Liver (tissue), 9 donors: ENCODE results near the gene CYFIP1. TPM values are rescaled to one million over a fixed set of nuclear protein-coding genes. Genes with fewer than 3 reads are reported as not detected.

Source experiments
- DNase-seq: peaks from one replicate; pipeline ENCODE4 v3.0.0-alpha.2; 2017; ENCODE audit warnings: low spot score
- H3K27ac ChIP-seq, 2 donors: one replicate each; pipeline ENCODE4 v1.7.0; 2013; ENCODE audit warnings: inconsistent platforms in 2 of 2, low read length in 2 of 2, control low read depth in 1 of 2, low read depth in 1 of 2, mild to moderate bottlenecking in 1 of 2
- H3K27me3 ChIP-seq, 4 donors: one replicate each; pipeline versions ENCODE4 v1.6.1 to v1.7.0; 2013; ENCODE audit warnings: low read length in 3 of 4, inconsistent platforms in 1 of 4, mild to moderate bottlenecking in 1 of 4, moderate library complexity in 1 of 4; ENCODE audit not compliant: control insufficient read depth in 4 of 4, insufficient read depth in 4 of 4
- H3K36me3 ChIP-seq, 4 donors: one replicate each; pipeline versions ENCODE4 v1.6.1 to v1.7.0; 2013; ENCODE audit warnings: low read length in 3 of 4, mild to moderate bottlenecking in 3 of 4, low read depth in 1 of 4, moderate library complexity in 1 of 4; ENCODE audit not compliant: control insufficient read depth in 4 of 4, insufficient read depth in 3 of 4
- H3K4me1 ChIP-seq, 4 donors: one replicate each; pipeline versions ENCODE4 v1.6.1 to v1.7.0; 2013; ENCODE audit warnings: low read length in 3 of 4, mild to moderate bottlenecking in 3 of 4, moderate library complexity in 1 of 4; ENCODE audit not compliant: control insufficient read depth in 4 of 4, insufficient read depth in 4 of 4
- H3K4me3 ChIP-seq, 3 donors: one replicate each; pipeline versions ENCODE4 v1.6.1 to v1.7.0; 2013; ENCODE audit warnings: low read length in 3 of 3, control low read depth in 1 of 3, low read depth in 1 of 3, mild to moderate bottlenecking in 1 of 3
- H3K9ac ChIP-seq, 2 donors: one replicate each; pipeline ENCODE4 v1.7.0; 2013; ENCODE audit warnings: low read length in 2 of 2, mild to moderate bottlenecking in 2 of 2, moderate library complexity in 2 of 2, control low read depth in 1 of 2, low read depth in 1 of 2
- H3K9me3 ChIP-seq, 4 donors: one replicate each; pipeline versions ENCODE4 v1.6.1 to v1.7.0; 2013; ENCODE audit warnings: low read length in 3 of 4; ENCODE audit not compliant: control insufficient read depth in 4 of 4
- ATF3 ChIP-seq: IDR thresholded peaks from 2 replicates; pipeline ENCODE4 v1.6.1; 2016; ENCODE audit warnings: antibody characterized with exemption
- EGR1 ChIP-seq, 2 donors: IDR thresholded peaks; 2 replicates each; pipeline ENCODE4 v1.6.1; 2016 to 2018; ENCODE audit warnings: antibody characterized with exemption in 2 of 2, low read depth in 2 of 2
- FOXA2 ChIP-seq: IDR thresholded peaks from 2 replicates; pipeline ENCODE4 v1.6.1; 2016; ENCODE audit warnings: antibody characterized with exemption
- HNF4A ChIP-seq, 2 donors: conservative IDR thresholded peaks; 2 replicates each; pipeline ENCODE4 v1.6.1; 2016; ENCODE audit warnings: antibody characterized with exemption in 2 of 2, mild to moderate bottlenecking in 2 of 2
- JUND ChIP-seq, 2 donors: IDR thresholded peaks; 2 replicates each; pipeline ENCODE4 v1.6.1; 2016; ENCODE audit warnings: antibody characterized with exemption in 2 of 2
- NR2F2 ChIP-seq: IDR thresholded peaks from 2 replicates; pipeline ENCODE4 v1.6.1; 2016; ENCODE audit warnings: antibody characterized with exemption
- RXRA ChIP-seq, 2 donors: IDR thresholded peaks; 2 replicates each; pipeline ENCODE4 v1.6.1; 2017 to 2018; ENCODE audit warnings: antibody characterized with exemption in 2 of 2, mild to moderate bottlenecking in 1 of 2
- TAF1 ChIP-seq: conservative IDR thresholded peaks from 2 replicates; pipeline ENCODE4 v1.6.1; 2016; ENCODE audit warnings: antibody characterized with exemption, mild to moderate bottlenecking
- YY1 ChIP-seq: IDR thresholded peaks from 2 replicates; pipeline ENCODE4 v1.6.1; 2016; ENCODE audit warnings: antibody characterized with exemption, mild to moderate bottlenecking
- WGBS: extraction: QIAGEN DNeasy Blood & Tissue Kit; methylation state at CpG from one replicate; pipeline ENCODE4 v1.1.7; 2013; 5-methylcytosine and 5-hydroxymethylcytosine counted together
- polyA plus RNA-seq, 2 donors: library from polyadenylated mRNA; stranded (reverse) in 1 of 2; unstranded in 1 of 2; fragments of 200-250 nt in 1 of 2; fragments of >200 nt in 1 of 2; fragmentation: Nextera tagmentation in 1 of 2; extraction: Ambion mirVana in 1 of 2; gene quantifications; one replicate each; pipeline versions ENCODE4 v1.2.1 to v1.2.3, GENCODE V29; 2013 to 2015
- total RNA-seq, 2 donors: library from RNA; depleted of rRNA; stranded (reverse); fragments of >200 nt; gene quantifications; one replicate each; pipeline ENCODE4 v1.2.3, GENCODE V29; 2014
- TF ChIP-seq, protein P1 (sequence below): IDR thresholded peaks from 2 replicates; pipeline ENCODE4 v1.6.1; 2016; ENCODE audit warnings: antibody characterized with exemption, mild to moderate bottlenecking
- donor health status: healthy.
- donor health status: healthy.
- donor health status: healthy.
- donor health status: healthy.
- donor health status: healthy.

Gene CYFIP1
- total and polyA plus RNA-seq, 4 donors, result 13.5 to 48.3 (median 38.3) TPM

DNA sequence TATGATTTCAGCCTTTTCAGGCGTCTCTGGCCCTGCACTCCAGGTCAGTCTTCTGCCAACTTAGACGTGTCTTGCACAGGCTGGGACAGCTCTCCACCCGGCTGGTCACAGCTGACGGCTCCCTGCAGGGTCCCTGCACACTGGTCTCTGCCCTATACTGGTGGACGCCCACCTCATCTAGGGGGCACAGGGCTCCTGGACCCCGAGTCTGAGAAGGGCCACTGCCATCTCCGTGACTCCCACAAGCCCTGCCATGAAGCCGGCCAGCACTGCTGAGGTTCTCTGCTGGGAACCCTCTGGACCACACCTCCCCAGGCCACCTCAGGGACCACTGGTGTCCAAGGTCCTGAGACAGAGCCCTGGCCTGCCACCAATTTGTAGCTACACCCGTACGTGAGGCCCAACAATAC is 40.5 kb downstream of the CYFIP1 start:
- no peak overlapping the region for H3K9ac ChIP-seq
- peaks cover 15 to 67% (median 40%) of the 10 kb centered on the region in 4 donors for H3K36me3 ChIP-seq
- DNase-seq, result no peak
- TF ChIP-seq ATF3 (no peak), NR2F2 (no peak), YY1 (no peak), HNF4A (conservative IDR thresholded peaks at IDR 0.05) (no peak), EGR1 (IDR thresholded peaks at IDR 0.05; ENCODE audit: low read depth in 2 of 2) (no peak), TAF1 (no peak)
- H3K4me3 ChIP-seq, result no peak overlapping the region
- no peaks in the 10 kb centered on the region for H3K27me3 ChIP-seq
- H3K9me3 ChIP-seq, result no peaks in the 10 kb centered on the region
- WGBS, result 90% methylated on average over 10 of the region's 10 CpGs
- no peak overlapping the region for H3K27ac ChIP-seq
- no peaks in the 10 kb centered on the region for H3K4me1 ChIP-seq

- no peak overlapping the region for H3K27ac ChIP-seq
- H3K9ac ChIP-seq, result no peak overlapping the region
- no peaks in the 10 kb centered on the region for H3K27me3 ChIP-seq
- TF ChIP-seq RXRA (IDR thresholded peaks at IDR 0.05) (no peak), TAF1 (no peak), YY1 (no peak), HNF4A (conservative IDR thresholded peaks at IDR 0.05) (no peak)
- TF ChIP-seq, protein P1, sequence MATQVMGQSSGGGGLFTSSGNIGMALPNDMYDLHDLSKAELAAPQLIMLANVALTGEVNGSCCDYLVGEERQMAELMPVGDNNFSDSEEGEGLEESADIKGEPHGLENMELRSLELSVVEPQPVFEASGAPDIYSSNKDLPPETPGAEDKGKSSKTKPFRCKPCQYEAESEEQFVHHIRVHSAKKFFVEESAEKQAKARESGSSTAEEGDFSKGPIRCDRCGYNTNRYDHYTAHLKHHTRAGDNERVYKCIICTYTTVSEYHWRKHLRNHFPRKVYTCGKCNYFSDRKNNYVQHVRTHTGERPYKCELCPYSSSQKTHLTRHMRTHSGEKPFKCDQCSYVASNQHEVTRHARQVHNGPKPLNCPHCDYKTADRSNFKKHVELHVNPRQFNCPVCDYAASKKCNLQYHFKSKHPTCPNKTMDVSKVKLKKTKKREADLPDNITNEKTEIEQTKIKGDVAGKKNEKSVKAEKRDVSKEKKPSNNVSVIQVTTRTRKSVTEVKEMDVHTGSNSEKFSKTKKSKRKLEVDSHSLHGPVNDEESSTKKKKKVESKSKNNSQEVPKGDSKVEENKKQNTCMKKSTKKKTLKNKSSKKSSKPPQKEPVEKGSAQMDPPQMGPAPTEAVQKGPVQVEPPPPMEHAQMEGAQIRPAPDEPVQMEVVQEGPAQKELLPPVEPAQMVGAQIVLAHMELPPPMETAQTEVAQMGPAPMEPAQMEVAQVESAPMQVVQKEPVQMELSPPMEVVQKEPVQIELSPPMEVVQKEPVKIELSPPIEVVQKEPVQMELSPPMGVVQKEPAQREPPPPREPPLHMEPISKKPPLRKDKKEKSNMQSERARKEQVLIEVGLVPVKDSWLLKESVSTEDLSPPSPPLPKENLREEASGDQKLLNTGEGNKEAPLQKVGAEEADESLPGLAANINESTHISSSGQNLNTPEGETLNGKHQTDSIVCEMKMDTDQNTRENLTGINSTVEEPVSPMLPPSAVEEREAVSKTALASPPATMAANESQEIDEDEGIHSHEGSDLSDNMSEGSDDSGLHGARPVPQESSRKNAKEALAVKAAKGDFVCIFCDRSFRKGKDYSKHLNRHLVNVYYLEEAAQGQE, result no peak
- H3K4me3 ChIP-seq, result no peak overlapping the region
- no peaks in the 10 kb centered on the region for H3K9me3 ChIP-seq
- WGBS, result 92% methylated on average over 13 of the region's 13 CpGs
- DNase-seq, result no peak
- H3K36me3 ChIP-seq, result peaks cover 13 to 62% (median 40%) of the 10 kb centered on the region in 4 donors
- H3K4me1 ChIP-seq, result no peaks in the 10 kb centered on the region
Observed at GRCh38 chr15:22939051-22939450, 41.1 kb downstream of the CYFIP1 start.

DNA sequence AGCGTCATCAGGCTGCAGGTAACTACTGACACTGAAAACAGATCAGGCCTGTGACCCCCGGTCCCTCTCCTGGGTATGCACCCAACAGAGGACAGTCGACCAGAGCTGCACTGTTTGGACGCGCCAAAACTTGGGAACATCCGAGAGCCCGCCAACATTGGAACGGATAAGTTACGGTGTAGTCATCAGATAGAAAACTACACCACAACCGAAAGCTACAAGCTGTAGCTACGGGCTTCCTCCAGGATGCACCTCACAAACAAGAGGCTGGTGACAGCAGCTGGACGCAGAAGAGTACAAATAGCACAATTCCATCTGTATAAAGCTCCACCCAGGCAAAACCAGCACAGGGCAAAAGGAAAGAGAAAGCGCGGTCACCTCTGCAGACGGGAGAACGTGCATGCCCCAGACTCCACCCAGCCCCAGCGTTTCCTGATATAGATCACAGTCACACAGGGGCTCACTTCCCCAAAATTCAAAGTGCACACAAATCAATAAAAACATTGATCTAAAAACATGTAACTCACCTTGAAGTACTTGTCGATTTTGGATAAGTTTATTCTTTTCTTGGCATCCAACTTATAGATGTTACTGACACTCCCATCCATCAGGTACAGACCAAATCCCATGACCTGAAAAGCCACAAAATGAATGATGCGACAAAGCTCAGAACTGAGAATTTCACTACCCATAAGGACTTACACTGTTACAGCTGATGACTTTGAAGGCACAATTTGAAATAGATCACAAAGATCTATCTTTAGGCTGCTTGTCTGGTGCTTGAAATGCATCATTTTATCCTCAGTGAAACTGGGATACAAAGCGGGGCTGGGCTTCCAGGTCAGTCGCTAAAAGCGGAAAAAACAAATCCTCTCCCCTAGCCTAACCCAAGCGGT is 43.3 kb downstream of the CYFIP1 start:
- no peak overlapping the region for H3K4me3 ChIP-seq
- H3K4me1 ChIP-seq, result no peaks in the 10 kb centered on the region
- no peaks in the 10 kb centered on the region for H3K9me3 ChIP-seq
- WGBS, result 94% methylated on average over 23 of the region's 23 CpGs
- H3K36me3 ChIP-seq, result peaks cover 16 to 58% (median 30%) of the 10 kb centered on the region in 4 donors
- no peak for DNase-seq
- TF ChIP-seq HNF4A (conservative IDR thresholded peaks at IDR 0.05) (no peak), FOXA2 (no peak), JUND (IDR thresholded peaks at IDR 0.05) (no peak)
- no peaks in the 10 kb centered on the region for H3K27me3 ChIP-seq
- no peak overlapping the region for H3K9ac ChIP-seq
- H3K27ac ChIP-seq, result no peak overlapping the region
